Measurements from ENCODE around the gene MED23.

- no peak for TF ChIP-seq NBN (IDR thresholded peaks at IDR 0.05)
- TF ChIP-seq CTCF (IDR thresholded peaks at IDR 0.05 in 2 of 3, conservative IDR thresholded peaks at IDR 0.05 in 1 of 3; ENCODE audit: control insufficient read depth in 2 of 3, extremely low read depth in 1 of 3, insufficient read depth in 1 of 3, low read depth in 3 of 3, low read length in 3 of 3) = no peak
- TF ChIP-seq HDAC2 (IDR thresholded peaks at IDR 0.05) = no peak
- no peak for TF ChIP-seq BCL11A (IDR thresholded peaks at IDR 0.05; ENCODE audit: low read depth, low read length)
- no peak for TF ChIP-seq SPI1 (IDR thresholded peaks at IDR 0.05; ENCODE audit: borderline replicate concordance, insufficient read depth, low read depth, low read length)
- no peak for TF ChIP-seq EZH2 (IDR thresholded peaks at IDR 0.05; ENCODE audit: borderline replicate concordance, control insufficient read depth, low read depth, low read length)
- no peak for TF ChIP-seq RAD21 (IDR thresholded peaks at IDR 0.05; ENCODE audit: insufficient read depth, low read depth, low read length)
- no peak for TF ChIP-seq BACH1 (IDR thresholded peaks at IDR 0.05; ENCODE audit: borderline replicate concordance)
- TF ChIP-seq ZNF274 (IDR thresholded peaks at IDR 0.05; ENCODE audit: insufficient read depth, insufficient read length) = no peak
- no peak for TF ChIP-seq TBL1XR1 (IDR thresholded peaks at IDR 0.05; ENCODE audit: low read depth, low read length)
- TF ChIP-seq SMAD1 (IDR thresholded peaks at IDR 0.05; ENCODE audit: low read depth, partially characterized antibody) = no peak
- TF ChIP-seq FOXK2 (IDR thresholded peaks at IDR 0.05) = no peak
- TF ChIP-seq NFIC (IDR thresholded peaks at IDR 0.05; ENCODE audit: low read depth, low read length) = no peak
- no peak for TF ChIP-seq RB1 (IDR thresholded peaks at IDR 0.05; ENCODE audit: borderline replicate concordance)
Observed at GRCh38 chr6:131532580-131533039, 95.4 kb downstream of the MED23 start.

Data from GM12878 (cell line).